Anterior cingulate cortex (tissue), 58 donors: ENCODE data around the gene SLC10A3.

Source experiments
- DNase-seq, 58 donors: peaks; one replicate each; lab custom pipeline; 2025; lab: John Stamatoyannopoulos, UW

SLC10A3 gene

DNA sequence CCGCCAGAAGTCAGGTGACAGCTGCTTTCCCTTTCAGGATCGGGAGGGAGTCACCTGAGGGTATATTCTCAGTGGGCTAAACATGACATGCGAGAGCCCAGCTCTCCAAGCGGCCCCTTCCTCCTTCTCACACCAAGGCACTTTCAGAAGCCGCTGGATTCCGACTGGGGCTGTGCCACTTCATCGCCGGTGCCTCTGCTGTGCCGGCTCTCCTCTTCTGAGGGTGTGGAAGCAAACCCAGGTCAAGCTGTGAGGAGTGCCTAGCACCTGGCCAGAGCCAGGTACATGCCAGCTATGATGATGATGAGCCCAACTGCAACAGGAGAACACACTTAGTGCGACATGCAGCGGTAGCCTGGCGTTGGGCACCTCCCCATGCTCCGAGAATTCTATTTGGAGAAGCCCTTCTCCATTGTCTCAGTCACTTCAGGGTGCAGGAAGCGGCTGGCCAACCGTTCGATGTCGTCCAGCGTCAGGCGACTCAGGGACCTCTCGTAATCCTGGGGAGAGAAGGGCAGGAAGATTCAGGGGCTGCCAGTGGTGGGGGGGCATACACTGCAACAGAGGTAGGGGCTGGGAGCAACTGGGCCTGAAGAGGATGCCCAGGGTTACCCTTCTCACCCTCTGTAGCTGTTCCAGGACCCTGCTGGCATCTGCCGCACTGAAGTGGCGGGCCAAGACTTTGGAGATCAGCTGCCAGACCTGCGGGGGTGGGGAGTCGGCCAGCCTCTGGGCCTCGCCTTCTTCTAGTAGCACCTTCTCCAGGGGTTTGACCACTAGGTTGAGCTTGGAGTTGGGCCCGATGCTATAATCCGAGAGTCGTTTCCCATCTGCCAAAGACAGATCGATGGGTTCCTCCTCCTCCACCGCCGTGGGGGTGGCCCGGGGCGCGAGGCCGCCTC lies 5.0 kb downstream of the SLC10A3 start:
- peak in 1 of 58 donors; percentile 24 for DNase-seq

DNA sequence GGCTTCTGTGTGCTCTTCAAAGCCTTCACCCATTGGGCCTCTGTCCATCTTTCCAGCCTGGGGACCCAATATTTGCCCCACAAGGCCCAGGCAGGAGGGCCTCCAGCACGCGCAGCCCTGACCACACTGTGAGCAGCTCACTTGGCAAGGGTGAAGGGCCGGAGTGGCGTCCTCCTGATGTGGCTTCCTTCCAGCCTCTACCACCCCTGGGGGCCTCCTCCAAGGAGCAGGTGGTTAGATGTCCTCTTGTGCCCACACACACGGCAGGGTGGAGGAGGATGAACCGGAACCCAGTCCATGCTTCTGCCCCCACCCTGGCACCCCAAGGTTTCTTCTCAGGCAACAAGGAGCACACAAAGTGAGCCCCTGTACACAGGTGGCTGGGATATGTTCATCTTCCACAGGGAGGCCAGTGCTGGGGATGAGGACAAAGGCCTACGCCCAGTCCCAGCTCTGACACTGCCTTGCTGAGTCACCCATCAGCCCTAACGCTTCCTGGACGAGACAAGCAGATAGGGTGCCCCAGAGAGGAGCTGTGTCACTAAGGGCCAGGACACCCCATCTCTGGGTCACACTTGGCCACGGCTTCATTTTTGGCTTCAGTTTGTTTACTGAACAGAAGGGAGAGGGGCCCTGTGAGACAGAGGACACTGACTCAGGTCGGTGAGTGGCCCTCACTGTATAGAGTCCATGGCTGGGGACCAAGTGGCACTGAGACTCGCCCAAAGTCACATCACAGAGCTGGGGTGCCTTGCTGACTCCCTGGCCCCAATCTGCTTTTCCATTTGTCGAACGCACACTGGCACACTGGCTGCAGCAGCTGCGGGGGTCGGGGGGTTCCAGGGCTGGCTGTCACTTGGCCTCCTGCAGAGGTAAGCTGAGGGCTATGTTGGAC lies 5.9 kb downstream of the SLC10A3 start:
- DNase-seq = no peak

DNA sequence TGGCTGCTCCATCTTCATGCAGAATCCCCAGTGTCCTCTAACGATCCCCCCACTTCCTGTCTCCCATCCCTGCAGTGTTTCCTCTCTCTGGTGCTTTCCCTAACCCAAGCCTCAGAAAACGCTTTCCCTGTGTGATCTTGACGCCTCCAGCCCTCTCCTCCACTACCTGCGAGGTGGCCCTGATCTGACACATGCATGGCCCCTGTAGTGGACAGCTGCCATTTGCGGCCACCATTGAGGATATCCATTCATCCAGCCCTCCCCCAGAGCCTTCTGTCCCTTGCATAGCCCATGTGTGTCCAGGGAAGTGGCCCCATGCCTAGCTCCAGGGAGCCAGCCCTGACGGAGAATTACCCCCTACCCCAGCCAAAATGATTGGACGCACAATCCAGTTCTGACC lies 7.1 kb downstream of the SLC10A3 start:
- no peak for DNase-seq

DNA sequence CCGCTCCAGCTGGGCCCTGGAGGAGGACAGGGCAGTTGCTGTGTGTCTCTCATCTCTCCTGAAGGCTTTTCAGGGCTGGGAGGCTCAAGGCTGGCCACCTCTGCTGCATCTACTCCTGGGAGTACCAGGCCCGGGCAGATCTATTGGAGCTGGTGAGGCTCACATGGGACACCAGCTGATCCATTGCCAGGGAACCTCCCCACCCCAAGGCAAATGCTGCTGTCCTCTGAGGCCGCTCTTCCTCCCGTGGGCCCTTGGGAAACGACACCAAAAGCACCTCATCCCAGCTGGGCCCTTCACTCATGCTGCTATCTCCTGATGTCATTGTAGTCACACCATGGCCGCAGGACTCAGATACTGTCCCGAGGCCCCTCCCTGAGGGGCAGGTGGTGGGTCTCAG lies 7.6 kb downstream of the SLC10A3 start:
- DNase-seq = no peak

DNA sequence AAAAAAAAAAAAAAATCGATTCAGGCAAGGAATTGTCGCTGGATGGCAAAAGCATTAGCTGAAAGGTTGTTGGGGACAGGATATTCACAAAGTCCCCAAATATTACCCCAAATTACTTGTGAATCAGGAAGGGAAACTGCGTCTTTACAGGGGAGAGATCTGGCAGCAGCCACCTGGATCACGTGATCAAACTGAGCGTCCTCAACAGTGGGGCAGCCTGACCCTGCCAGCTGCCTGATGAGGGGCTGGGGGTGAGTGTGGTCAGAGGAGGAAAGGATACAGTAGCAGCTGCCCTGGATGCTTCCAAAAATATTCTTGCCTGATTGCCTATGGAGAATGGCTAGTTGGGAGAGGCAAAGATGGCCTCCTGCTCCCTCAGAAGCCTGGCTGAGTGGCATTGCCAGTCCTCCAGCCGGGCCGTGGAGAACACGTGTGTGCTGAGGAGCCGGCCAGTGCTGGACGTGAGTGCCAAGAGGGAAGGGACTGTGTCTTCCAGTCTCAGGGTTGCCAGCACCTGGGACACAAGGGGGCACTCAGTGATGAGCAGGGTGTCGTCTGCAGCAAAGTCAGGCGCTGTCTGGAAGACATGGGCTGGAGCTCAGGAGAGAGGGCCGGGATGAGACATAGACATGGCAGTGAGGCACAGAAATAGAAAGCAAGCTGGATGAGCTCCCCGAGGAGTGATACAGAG lies 8.4 kb downstream of the SLC10A3 start:
- no peak for DNase-seq

DNA sequence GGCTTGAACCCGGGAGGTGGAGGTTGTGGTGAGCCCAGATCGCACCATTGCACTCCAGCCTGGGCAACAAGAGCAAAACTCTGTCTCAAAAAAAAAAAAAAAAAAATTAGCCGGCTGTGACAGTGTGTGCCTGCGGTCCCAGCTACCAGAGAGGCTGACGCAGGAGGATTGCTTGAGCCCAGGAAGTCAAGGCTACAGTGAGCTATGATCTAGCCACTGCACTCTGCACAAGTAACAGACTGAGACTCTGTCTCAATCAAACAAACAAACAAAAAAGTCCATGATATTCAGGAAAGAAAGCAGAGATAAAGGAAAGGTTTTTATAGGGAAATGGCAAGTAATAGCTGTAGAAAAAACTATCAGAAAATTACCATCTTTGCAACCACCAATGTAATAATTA lies 9.2 kb downstream of the SLC10A3 start:
- DNase-seq = no peak

DNA sequence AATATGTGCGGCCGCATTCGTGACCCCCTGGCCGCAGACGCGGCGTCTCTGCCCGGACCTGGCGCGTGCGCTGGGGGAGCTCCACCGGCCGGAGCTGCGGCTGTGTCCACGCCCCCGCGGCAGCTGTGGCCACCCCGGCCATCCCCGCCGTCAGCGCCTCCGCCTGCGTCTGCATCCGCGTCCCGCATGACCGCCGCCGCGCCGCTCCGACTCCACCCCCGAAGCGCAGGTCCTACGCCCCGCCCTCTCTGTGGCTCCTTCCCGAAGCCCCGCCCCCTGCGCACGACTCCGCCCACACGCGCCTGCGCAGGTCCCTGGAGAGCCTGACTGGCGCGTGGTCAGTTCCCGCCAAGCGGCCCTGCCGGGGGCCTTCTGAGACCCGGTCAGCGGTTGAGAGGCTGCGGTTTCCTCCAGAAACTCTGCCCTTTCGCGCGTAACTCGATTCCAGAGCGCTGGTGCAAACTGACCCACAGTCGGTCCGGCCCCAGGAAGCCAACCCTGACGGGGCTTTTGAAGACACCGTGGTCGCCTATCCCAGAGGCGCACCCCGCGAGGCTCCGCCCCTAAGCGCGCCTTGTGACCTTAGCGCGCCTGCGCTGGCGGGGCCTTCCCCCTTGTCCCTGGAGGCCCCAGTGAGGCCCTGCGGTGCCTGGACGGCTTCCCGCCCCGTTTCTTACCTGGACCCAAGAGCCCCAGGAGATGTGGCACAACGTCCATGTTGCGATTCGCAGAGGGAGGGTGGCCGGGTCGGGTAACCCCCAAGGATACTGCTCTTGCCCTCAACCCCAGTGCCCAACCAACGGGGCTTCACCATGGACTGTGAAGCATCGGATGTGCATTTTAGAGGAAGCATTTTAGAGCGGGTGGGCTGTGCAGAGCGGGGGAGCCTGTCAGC lies 11.5 kb downstream of the SLC10A3 start, which contains the start of gene LAGE3:
Gene LAGE3, minus strand, starts transcription at position 554 of the 895 bp plus-strand sequence. Its CDS starts 366 bp downstream, at position 188.
- DNase-seq = peak; percentile 22 to 93 (median 86)

DNA sequence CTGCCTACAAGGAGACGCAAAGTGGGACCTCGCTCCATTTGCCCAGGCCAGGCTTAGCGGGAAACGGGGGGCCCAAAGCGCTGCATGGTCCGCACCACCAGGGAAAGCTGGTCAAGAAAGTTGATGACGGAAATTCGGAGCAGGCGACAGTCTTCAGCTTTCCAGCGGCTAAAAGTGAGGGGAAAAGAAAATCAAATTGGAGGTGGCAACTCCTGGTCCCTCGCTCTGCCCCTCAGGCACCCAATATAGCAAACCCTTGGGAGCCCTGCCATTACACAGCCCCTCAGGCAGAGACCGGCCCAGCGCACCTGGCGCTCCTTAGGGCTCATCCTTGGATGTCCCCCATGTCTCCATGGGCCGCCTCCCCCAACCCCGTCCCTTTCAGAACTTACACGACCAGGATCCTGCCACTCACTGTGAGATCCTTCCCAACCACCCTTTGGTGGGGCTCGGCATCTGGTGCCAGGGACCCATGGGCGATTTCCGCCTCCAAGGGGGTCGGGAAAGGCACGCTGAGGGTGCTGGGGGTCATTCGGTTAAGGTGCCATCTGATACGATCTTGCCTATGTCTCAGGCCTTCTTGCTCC lies 12.4 kb downstream of the SLC10A3 start:
- no peak for DNase-seq

DNA sequence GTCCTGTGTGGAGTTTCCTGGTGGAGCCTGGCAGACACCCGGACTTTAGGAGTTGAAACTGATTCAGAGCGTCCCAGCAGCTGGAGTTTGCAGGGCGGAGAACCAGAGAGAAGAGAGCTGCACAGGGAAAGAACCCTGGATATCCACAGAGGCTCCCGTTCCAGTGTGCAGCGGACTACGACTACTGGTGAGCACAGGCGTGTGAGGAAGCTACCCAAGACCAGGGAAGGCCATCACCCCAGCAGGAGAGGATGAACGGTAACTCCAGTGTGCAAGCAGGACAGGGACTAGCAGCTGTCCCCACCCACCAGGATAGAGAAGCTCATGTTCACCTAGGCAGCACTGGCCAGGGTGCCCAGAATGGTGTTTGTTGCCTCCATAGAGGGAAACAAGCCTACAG lies 13.6 kb downstream of the SLC10A3 start:
- DNase-seq = no peak

DNA sequence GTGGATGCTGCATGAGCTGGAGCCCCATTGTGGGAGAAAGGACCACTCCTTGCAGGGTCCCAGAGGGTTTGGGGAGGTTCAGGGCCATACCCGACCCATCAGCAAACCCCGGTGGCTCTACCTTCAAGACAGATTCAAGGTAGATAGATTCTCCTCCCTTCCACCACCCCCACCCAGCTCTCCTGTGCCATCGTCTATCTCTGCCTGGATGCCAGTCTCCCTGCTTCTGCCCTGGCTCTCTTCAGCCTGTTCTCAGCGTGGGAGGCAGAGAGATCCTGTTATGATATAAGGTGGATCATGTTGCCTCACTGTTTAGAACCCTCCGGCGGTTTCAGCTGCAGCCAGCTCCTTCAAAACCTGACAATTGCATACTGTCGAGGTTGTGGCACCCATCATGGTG lies 16.7 kb downstream of the SLC10A3 start:
- DNase-seq = no peak

DNA sequence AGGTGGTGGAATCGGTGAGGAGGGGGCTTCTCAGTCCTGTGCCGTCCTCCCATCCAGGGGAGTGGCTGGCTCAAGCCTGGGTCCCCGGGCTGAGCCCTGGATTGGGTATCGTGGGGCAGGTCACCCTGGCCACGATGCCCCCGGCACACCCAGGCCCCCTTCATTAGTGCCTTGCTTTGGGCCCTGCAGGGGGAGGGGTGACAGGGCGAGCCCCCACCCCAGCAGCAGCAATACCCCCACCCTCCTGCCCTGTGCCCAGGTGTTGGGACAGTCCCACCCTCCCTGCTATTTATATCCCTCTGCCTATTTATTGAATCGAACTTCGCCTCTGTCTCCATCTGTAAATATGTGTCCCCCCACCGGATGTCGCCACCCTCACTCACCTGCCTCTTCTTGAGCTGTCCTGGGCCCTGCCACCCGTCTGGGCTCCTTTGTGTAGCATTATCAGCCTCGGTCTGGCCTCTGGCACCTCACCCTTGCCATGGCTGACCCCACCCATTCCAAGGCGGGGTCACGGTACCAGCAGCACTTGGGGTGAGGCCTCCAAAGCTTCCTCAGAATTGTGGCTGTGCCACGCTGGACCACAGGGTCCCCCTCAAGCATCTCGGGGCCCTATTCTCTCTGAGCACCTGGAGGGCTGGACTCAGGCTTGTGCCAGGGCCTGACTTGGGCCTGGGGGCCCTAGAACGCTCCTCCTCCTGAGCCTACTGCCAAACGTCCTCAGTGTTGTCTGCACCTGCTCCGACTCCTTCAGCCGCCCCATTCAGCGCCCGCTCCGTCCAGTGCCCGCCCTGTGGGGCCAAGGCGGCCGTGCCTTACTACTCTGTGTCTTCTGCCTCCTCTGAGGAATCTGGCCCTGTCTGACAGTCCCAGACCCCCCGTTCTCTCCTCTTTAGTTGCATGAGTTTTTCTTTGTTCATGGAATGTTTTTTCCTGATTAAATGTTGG lies 17.5 kb downstream of the SLC10A3 start:
- no peak for DNase-seq

DNA sequence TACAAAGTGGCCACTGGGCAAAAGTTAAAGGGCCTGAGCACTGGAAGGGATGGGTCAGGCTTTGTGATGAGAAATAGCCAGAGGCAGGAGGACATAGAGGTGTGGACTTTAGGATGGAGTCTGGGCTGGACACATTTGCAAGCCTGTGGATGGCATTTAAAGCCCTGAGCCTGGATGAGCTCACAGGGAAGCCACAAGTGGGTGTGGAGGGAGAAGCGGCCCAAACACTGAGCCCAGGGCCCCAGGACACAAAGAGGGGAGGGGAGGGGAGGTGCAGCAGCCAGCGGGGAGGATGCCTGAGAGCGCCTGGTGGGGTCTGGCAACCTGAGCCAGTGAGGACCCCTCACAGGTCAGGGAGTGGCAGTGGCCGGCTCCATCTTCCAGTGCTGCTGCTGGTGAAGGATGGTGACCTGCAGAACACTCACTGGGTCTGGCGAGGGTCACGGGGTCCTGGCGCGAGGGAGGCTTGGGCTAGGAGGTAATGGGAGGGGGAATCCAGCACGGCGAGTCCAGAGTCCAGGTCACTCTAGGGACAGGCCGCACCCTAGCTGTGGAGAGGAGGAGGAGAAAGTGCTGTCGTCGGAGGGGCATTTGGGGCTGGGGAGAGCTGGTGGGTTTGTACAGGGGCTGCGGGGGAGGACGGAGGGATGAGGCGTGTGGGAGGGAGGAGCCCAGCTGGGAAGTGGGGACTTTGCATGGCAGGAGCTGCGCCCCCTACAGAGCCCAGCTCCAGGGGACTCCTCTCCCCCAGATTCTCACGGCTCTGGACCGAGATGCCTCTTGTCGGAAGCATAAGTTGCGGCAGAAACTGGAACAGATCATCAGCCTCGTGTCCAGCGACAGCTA lies 18.4 kb downstream of the SLC10A3 start:
- no peak for DNase-seq

DNA sequence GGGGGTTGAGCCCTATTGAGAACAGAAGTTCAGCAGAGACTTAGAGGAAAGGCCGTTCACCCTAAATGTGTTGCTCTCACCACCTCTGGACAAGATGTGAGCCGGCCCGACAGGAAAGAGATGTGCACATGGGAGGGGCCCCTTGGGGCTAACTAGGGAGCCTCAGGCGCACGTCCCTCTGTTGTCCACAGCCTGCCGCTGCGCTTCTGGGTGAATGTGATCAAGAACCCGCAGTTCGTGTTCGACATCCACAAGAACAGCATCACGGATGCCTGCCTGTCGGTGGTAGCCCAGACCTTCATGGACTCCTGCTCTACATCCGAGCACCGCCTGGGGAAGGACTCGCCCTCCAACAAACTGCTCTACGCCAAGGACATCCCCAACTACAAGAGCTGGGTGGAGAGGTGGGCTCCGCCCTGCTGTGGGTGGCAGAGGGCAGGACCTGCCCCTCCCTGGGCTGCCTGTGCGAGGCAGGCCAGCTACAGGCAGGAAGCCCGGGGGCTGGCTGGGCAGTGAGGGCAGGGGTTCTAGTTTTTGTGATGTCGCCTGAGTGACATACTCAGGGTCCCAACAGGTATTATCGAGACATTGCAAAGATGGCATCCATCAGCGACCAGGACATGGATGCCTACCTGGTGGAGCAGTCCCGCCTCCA lies 19.4 kb downstream of the SLC10A3 start:
- DNase-seq = no peak

DNA sequence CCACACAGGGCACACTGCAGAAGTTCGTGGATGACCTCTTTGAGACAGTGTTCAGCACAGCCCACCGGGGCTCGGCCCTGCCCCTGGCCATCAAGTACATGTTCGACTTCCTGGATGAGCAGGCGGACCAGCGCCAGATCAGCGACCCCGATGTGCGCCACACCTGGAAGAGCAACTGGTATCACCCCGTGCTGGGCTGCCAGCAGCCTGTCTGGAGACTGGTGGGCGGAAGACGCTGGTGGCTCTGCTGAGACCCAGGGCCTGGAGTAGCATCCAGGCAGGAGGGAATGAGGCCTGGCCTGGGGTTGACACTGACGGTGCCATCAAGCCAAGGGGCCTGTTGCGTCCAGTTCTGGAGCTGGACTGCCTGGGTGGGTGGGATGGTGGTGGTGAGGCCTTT lies 20.0 kb downstream of the SLC10A3 start:
- no peak for DNase-seq

DNA sequence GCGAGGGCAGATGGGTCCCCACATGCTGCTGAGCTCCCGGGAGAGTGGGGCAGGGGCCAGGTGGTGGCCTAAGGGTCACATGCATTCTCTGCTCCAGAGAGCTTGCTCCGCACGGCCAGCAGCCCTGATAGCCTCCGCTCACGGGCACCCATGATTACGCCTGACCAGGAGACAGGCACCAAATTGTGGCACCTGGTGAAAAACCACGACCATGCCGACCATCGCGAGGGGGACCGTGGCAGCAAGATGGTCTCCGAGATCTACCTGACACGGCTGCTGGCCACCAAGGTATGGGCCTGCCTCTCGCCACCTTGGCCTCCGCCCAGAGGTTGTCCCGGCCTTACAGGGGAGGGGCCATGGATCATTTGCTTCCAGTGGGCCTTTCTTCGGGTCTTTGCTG lies 20.5 kb downstream of the SLC10A3 start:
- DNase-seq = no peak

DNA sequence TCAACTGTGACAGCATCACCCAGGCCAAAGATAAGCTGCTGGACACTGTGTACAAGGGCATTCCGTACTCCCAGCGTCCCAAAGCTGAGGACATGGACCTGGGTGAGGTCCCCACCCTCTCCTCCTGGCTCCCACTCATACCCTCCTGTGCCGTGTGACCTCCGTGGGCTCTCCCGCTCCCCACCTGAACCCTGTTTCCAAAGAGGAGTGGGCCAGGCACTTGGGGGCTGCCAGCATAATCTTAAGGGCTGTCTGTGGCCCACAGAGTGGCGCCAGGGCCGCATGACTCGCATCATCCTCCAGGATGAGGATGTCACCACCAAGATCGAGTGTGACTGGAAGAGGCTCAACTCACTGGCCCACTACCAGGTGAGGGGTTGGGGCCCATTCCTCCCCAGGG lies 21.3 kb downstream of the SLC10A3 start:
- no peak for DNase-seq

DNA sequence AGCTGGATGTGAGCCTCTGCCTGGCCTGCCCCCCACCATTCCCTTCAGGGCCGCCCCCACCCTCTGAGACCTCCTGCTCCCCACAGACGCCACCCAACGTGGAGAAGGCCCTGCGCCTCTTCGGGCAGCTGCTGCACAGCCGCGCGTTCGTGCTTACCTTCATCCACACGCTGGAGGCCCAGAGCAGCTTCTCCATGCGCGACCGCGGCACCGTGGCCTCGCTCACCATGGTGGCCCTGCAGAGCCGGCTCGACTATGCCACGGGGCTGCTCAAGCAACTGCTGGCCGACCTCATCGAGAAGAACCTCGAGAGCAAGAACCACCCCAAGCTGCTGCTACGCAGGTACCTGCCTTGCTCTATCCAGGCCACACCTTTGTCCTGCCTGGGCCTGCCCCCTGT lies 22.2 kb downstream of the SLC10A3 start:
- no peak for DNase-seq
